HCT116 (cell line): Measurements from ENCODE around the gene MEP1A. TPM values are rescaled to one million over a fixed set of nuclear protein-coding genes. Genes with fewer than 3 reads are reported as not detected.

Source experiments
- ATAC-seq: fragments of 200-7000 bp; cut with Tn5 transposase; 2 replicates; pipeline ENCODE4 v1.9.1; 2020; ENCODE audit warnings: mild to moderate bottlenecking, moderate library complexity
- BruUV-seq: library from RNA; stranded (reverse); fragments of 400-500 nt; replicated peaks from 2 replicates; lab custom pipeline; 2021; lab: Mats Ljungman, UMichigan
- CTCF ChIA-PET: fragments of 300-600 bp; sonication (Branson Sonifier 250); formaldehyde crosslinking; loops from one replicate; lab custom pipeline; 2021; ENCODE audit warnings: antibody characterized with exemption; lab: Charles Lee
- POLR2A ChIA-PET: fragments of 300-600, 350-600 bp; sonication (Branson Sonifier 250); formaldehyde crosslinking; loops from one replicate; lab custom pipeline; 2021; ENCODE audit warnings: antibody characterized with exemption; lab: Charles Lee
- RAD21 ChIA-PET, 2 experiments: fragments of 300-600 bp; sonication (Branson Sonifier 250); formaldehyde crosslinking; loops; one replicate each; lab custom pipeline; 2023; ENCODE audit warnings: low total read pairs in 2 of 2; ENCODE audit not compliant: uncharacterized antibody in 2 of 2, unreplicated experiment in 2 of 2, low non-redundant PET in 1 of 2; lab: Charles Lee
- DNase-seq: peaks from one replicate; pipeline ENCODE4 v3.0.0-alpha.2; 2010; ENCODE audit warnings: low read depth, low spot score
- H2AFZ ChIP-seq: fragments of 200-600 bp; shearing (Covaris generic), sonication (generic); 2 replicates; pipeline ENCODE4 v1.6.1; 2017; ENCODE audit warnings: low read depth, mixed run types, mixed read lengths, antibody characterized with exemption, low read length; ENCODE audit not compliant: poor library complexity, severe bottlenecking
- H3K27ac ChIP-seq: 2 replicates; pipeline ENCODE4 v1.5.1; 2012; ENCODE audit warnings: low read depth, low read length
- H3K27me3 ChIP-seq: fragments of 200-600 bp; sonication (generic); 2 replicates; pipeline ENCODE4 v1.6.1; 2016; ENCODE audit warnings: mixed run types, low read length, mixed read lengths; ENCODE audit not compliant: insufficient read depth
- H3K36me3 ChIP-seq, 2 experiments: fragments of 200-500 bp in 1 of 2; fragments of 200-600 bp in 1 of 2; sonication (Bioruptor generic) in 1 of 2; sonication (generic) in 1 of 2; 2 replicates each; pipeline versions ENCODE4 v1.5.1 to v1.6.1; 2014 to 2016; ENCODE audit warnings: low read length in 2 of 2, inconsistent platforms in 1 of 2, mixed read lengths in 1 of 2, mixed run types in 1 of 2; ENCODE audit not compliant: insufficient read depth in 2 of 2, control insufficient read depth in 1 of 2
- H3K4me1 ChIP-seq, 2 experiments: fragments of 200-600 bp in 1 of 2; sonication (generic) in 1 of 2; 2 replicates each; pipeline versions ENCODE4 v1.5.1 to v1.6.1; 2012 to 2017; ENCODE audit warnings: low read length in 2 of 2, inconsistent platforms in 1 of 2, mild to moderate bottlenecking in 1 of 2, mixed read lengths in 1 of 2, mixed run types in 1 of 2, moderate library complexity in 1 of 2; ENCODE audit not compliant: insufficient read depth in 2 of 2, control insufficient read depth in 1 of 2
- H3K4me2 ChIP-seq: fragments of 200-600 bp; sonication (generic); 2 replicates; pipeline ENCODE4 v1.6.1; 2017; ENCODE audit warnings: mixed run types, low read length, mixed read lengths
- H3K4me3 ChIP-seq, 2 experiments: fragments of 200-600 bp in 1 of 2; sonication (generic) in 1 of 2; replicated peaks in 1 of 2; 2 replicates each; pipeline ENCODE4 v1.5.1; 2011 to 2016; ENCODE audit warnings: low read length in 2 of 2, control low read depth in 1 of 2, low read depth in 1 of 2, mild to moderate bottlenecking in 1 of 2, mixed read lengths in 1 of 2, mixed run types in 1 of 2
- H3K79me2 ChIP-seq: fragments of 200-600 bp; sonication (generic); 2 replicates; pipeline ENCODE4 v1.6.1; 2017; ENCODE audit warnings: mild to moderate bottlenecking, mixed run types, low read length, moderate library complexity, mixed read lengths; ENCODE audit not compliant: insufficient read depth
- H3K9ac ChIP-seq: fragments of 200-600 bp; sonication (generic); 2 replicates; pipeline ENCODE4 v1.6.1; 2016; ENCODE audit warnings: low read length, mixed read lengths
- H3K9me2 ChIP-seq: fragments of 200-600 bp; sonication (generic), shearing (Covaris generic); 2 replicates; pipeline ENCODE4 v1.6.1; 2017; ENCODE audit warnings: mixed run types, mild to moderate bottlenecking, moderate library complexity; ENCODE audit not compliant: insufficient read depth
- H3K9me3 ChIP-seq, 2 experiments: fragments of 200-500 bp in 1 of 2; fragments of 200-600 bp in 1 of 2; sonication (Bioruptor generic) in 1 of 2; sonication (generic) in 1 of 2; 2 replicates each; pipeline ENCODE4 v1.6.1; 2014 to 2017; ENCODE audit warnings: low read length in 2 of 2, mixed read lengths in 2 of 2, inconsistent platforms in 1 of 2, low read depth in 1 of 2, mild to moderate bottlenecking in 1 of 2, mixed run types in 1 of 2, moderate library complexity in 1 of 2; ENCODE audit not compliant: control insufficient read depth in 1 of 2, insufficient read depth in 1 of 2
- H4K20me1 ChIP-seq: fragments of 200-600 bp; sonication (generic), shearing (Covaris generic); 2 replicates; pipeline ENCODE4 v1.6.1; 2017; ENCODE audit warnings: mixed run types, mild to moderate bottlenecking, moderate library complexity; ENCODE audit not compliant: insufficient read depth
- CEBPB ChIP-seq: IDR thresholded peaks from 2 replicates; pipeline ENCODE4 v1.6.1; 2012; ENCODE audit warnings: low read depth
- ELF1 ChIP-seq: IDR thresholded peaks from 2 replicates; pipeline ENCODE4 v1.6.1; 2012; ENCODE audit warnings: low read depth, borderline replicate concordance
- FOSL1 ChIP-seq: IDR thresholded peaks from 2 replicates; pipeline ENCODE4 v1.6.1; 2012; ENCODE audit warnings: low read depth
- MAX ChIP-seq: IDR thresholded peaks from 2 replicates; pipeline ENCODE4 v1.6.1; 2012
- POLR2A ChIP-seq: IDR thresholded peaks from 2 replicates; pipeline ENCODE4 v1.7.0; 2011; ENCODE audit warnings: borderline replicate concordance; ENCODE audit not compliant: insufficient read depth, insufficient read length; ENCODE audit errors: extremely low read depth
- RAD21 ChIP-seq: IDR thresholded peaks from 2 replicates; pipeline ENCODE4 v1.6.1; 2012; ENCODE audit warnings: low read depth, mild to moderate bottlenecking
- REST ChIP-seq: IDR thresholded peaks from 2 replicates; pipeline ENCODE4 v1.6.1; 2012; ENCODE audit warnings: low read depth
- SIN3A ChIP-seq: IDR thresholded peaks from 2 replicates; pipeline ENCODE4 v1.6.1; 2012; ENCODE audit warnings: low read depth
- SRF ChIP-seq: IDR thresholded peaks from 2 replicates; pipeline ENCODE4 v1.6.1; 2012; ENCODE audit warnings: low read depth
- TCF7L2 ChIP-seq: IDR thresholded peaks from 2 replicates; pipeline ENCODE4 v1.7.0; 2011; ENCODE audit warnings: borderline replicate concordance, inconsistent platforms; ENCODE audit not compliant: insufficient read depth, insufficient read length; ENCODE audit errors: extremely low read depth
- ZBTB33 ChIP-seq: IDR thresholded peaks from 2 replicates; pipeline ENCODE4 v1.6.1; 2011; ENCODE audit warnings: mild to moderate bottlenecking, low read length, moderate library complexity; ENCODE audit not compliant: insufficient replicate concordance; ENCODE audit errors: extremely low read depth
- ZFX ChIP-seq: fragments of 450-650 bp; IDR thresholded peaks from 2 replicates; pipeline ENCODE4 v1.6.1; 2017
- ZNF274 ChIP-seq: fragments of 200-500 bp; sonication (Bioruptor generic); IDR thresholded peaks from 2 replicates; pipeline ENCODE4 v1.6.1; 2014; ENCODE audit warnings: mild to moderate bottlenecking, low read depth, low read length, inconsistent platforms
- intact Hi-C: fragments of 100-400 bp; cut with micrococcal nuclease; formaldehyde crosslinking; loops from 2 replicates; pipeline ENCODE4 v1.10.0; 2022
- total RNA-seq: library from RNA; stranded (reverse); gene quantifications from one replicate; pipeline ENCODE4 v1.2.1, GENCODE V29; 2021; ENCODE audit not compliant: unreplicated experiment

The MEP1A gene
- total RNA-seq, 1 experiment from 2014 or later: not detected

- Histone ChIP-seq H3K27me3 (no peaks in the 10 kb centered on the region), H3K9me2 (no peaks in the 10 kb centered on the region), H3K4me1 (peaks cover 0 to 4% of the 10 kb centered on the region in 2 experiments; a peak in 1 of 4 replicates), H3K36me3 (no peaks in the 10 kb centered on the region), H3K9ac (no peak overlapping the region), H2AFZ (peak overlapping the region; percentile 37), H3K27ac (no peak overlapping the region), H3K4me2 (no peak overlapping the region), H3K9me3 (no peaks in the 10 kb centered on the region), H4K20me1 (no peaks in the 10 kb centered on the region), H3K79me2 (no peaks in the 10 kb centered on the region), H3K4me3 (no peak overlapping the region)
- RAD21 ChIA-PET: no interaction called here
- TF ChIP-seq FOSL1 (no peak), TCF7L2 (no peak), POLR2A (no peak), SIN3A (no peak), MAX (no peak), ZBTB33 (no peak), ZFX (no peak), CEBPB (no peak), SRF (no peak), REST (no peak), ZNF274 (no peak), ELF1 (no peak), RAD21 (no peak)
- CTCF ChIA-PET: no interaction called here
- no TSS peak for BruUV-seq
- intact Hi-C loops: no loop called here
- POLR2A ChIA-PET: no interaction called here
- no peak for ATAC-seq
- no peak for DNase-seq
Observed at GRCh38 chr6:46794068-46794467, 879 bp downstream of the MEP1A start.
